GM12878 (cell line): ENCODE results near the gene SNAI3. TPM values are rescaled to one million over a fixed set of nuclear protein-coding genes. Genes with fewer than 3 reads are reported as not detected.

Experiments
- CTCF ChIP-seq, 3 experiments: IDR thresholded peaks in 2 of 3; conservative IDR thresholded peaks in 1 of 3; 2 replicates each; pipeline ENCODE4 v1.5.1; 2011; ENCODE audit warnings: low read depth in 3 of 3, low read length in 3 of 3, mild to moderate bottlenecking in 3 of 3, control low read depth in 2 of 3, moderate library complexity in 2 of 3, inconsistent platforms in 1 of 3, mixed read lengths in 1 of 3; ENCODE audit not compliant: control insufficient read depth in 2 of 3, insufficient read depth in 1 of 3; ENCODE audit errors: extremely low read depth in 1 of 3
- CUX1 ChIP-seq: IDR thresholded peaks from 2 replicates; pipeline ENCODE4 v1.6.1; 2012; ENCODE audit warnings: improper control_type of control experiment, low read depth, low read length; ENCODE audit not compliant: insufficient replicate concordance
- ETV6 ChIP-seq, 2 experiments: fragments of 450-650 bp in 1 of 2; IDR thresholded peaks in 1 of 2; conservative IDR thresholded peaks in 1 of 2; 2 replicates each; pipeline ENCODE4 v1.6.1; 2014; ENCODE audit warnings: antibody characterized with exemption in 1 of 2, borderline replicate concordance in 1 of 2, low read depth in 1 of 2, mild to moderate bottlenecking in 1 of 2, moderate library complexity in 1 of 2
- MTA2 ChIP-seq: fragments of 450-650 bp; IDR thresholded peaks from 2 replicates; pipeline ENCODE4 v1.6.1; 2016; ENCODE audit warnings: low read depth, mild to moderate bottlenecking, moderate library complexity
- NKRF ChIP-seq: fragments of 450-650 bp; conservative IDR thresholded peaks from 2 replicates; pipeline ENCODE4 v1.6.1; 2017; ENCODE audit warnings: mild to moderate bottlenecking, moderate library complexity
- SPI1 ChIP-seq: IDR thresholded peaks from 2 replicates; pipeline ENCODE4 v1.6.1; 2011; ENCODE audit warnings: low read depth, mild to moderate bottlenecking, low read length, moderate library complexity, borderline replicate concordance; ENCODE audit not compliant: insufficient read depth
- SUPT20H ChIP-seq: IDR thresholded peaks from 2 replicates; pipeline ENCODE4 v1.6.1; 2011; ENCODE audit warnings: low read depth, mild to moderate bottlenecking, low read length, moderate library complexity, borderline replicate concordance; ENCODE audit not compliant: control insufficient read depth
- YBX1 ChIP-seq: fragments of 450-650 bp; IDR thresholded peaks from 2 replicates; pipeline ENCODE4 v1.6.1; 2016; ENCODE audit warnings: antibody characterized with exemption
- polyA plus RNA-seq, 11 experiments: library from polyadenylated mRNA; depleted of rRNA in 4 of 11; unstranded in 6 of 11; stranded (reverse) in 5 of 11; fragments of >200 nt; fragmentation: Nextera tagmentation in 4 of 11; fragmentation: Illumina TruSeq in 1 of 11; extraction: Ambion mirVana in 4 of 11; extraction: Trizol in 1 of 11; gene quantifications; 1 replicate in 1 of 11; 2 replicates in 10 of 11; pipeline versions ENCODE4 v1.2.1 to v1.2.3, GENCODE V29; 2011 to 2016; ENCODE audit warnings: inconsistent platforms in 2 of 11, missing spikeins in 2 of 11, low read depth in 1 of 11
- total RNA-seq, 4 experiments: library from RNA; depleted of rRNA in 3 of 4; stranded (reverse); fragments of >200 nt in 3 of 4; fragmentation: Illumina TruSeq in 1 of 4; extraction: Trizol in 1 of 4; gene quantifications; 2 replicates each; pipeline versions ENCODE4 v1.2.1 to v1.2.3, GENCODE V29; 2013 to 2021

SNAI3 gene
- total and polyA plus RNA-seq, 10 of the 15 experiments (the other 5 are each of a cell fraction or from before 2014, with no cell fraction given): 0.21 to 7.4 (median 3.0) TPM

GRCh38 chr16:88652762-88653063 lies 33.6 kb downstream of the SNAI3 start (continued):
- TF ChIP-seq NKRF: no peak
- TF ChIP-seq SPI1: no peak
- no peak for TF ChIP-seq CUX1
- no peak for TF ChIP-seq SUPT20H
- TF ChIP-seq YBX1: no peak
- no peak for TF ChIP-seq MTA2
- TF ChIP-seq CTCF (IDR thresholded peaks at IDR 0.05 in 2 of 3, conservative IDR thresholded peaks at IDR 0.05 in 1 of 3; ENCODE audit: control insufficient read depth in 2 of 3, extremely low read depth in 1 of 3, insufficient read depth in 1 of 3, low read depth in 3 of 3, low read length in 3 of 3): no peak
- TF ChIP-seq ETV6 (conservative IDR thresholded peaks at IDR 0.05 in 1 of 2, IDR thresholded peaks at IDR 0.05 in 1 of 2; ENCODE audit: borderline replicate concordance in 1 of 2, low read depth in 1 of 2): no peak
